ENCODE results near the gene ENOX2. TPM values are rescaled to one million over a fixed set of nuclear protein-coding genes. Genes with fewer than 3 reads are reported as not detected.

Gene ENOX2
- total RNA-seq, 4 donors from 2014 or later = 9.3 to 20.7 (median 15.4) TPM

DNA sequence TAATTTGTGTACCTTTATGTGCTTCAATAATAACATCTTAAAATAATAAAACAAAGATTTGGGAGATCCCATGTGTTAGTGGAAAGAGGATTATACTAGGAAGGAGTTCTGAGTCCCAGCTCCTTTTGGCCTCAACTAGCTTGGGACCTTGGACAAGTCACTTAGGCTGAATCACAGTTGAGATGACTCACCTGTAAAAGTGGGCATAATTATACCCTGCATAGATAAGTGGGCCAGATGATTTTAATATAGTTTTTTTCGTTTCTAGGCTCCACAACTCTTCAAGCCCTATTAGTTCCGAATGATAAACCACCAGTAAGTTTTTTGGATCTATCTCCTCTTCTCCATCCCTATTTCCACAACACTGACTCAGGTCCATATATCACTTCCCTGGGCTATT is 131.8 kb downstream of the ENOX2 start:
- Histone ChIP-seq H3K27me3 (no peaks in the 10 kb centered on the region), H3K4me1 (no peaks in the 10 kb centered on the region), H3K36me3 (no peaks in the 10 kb centered on the region), H3K4me3 (no peak overlapping the region), H3K9me3 (no peaks in the 10 kb centered on the region), H3K27ac (no peak overlapping the region)
- no peak for ATAC-seq
- WGBS, 2 donors (ENCODE audit: low coverage in 1 of 2) = 73 to 75% methylated on average over 2 of the region's 2 CpGs
- TF ChIP-seq POLR2A (IDR thresholded peaks at IDR 0.05) (no peak), POLR2AphosphoS5 (IDR thresholded peaks at IDR 0.05) (no peak)

DNA sequence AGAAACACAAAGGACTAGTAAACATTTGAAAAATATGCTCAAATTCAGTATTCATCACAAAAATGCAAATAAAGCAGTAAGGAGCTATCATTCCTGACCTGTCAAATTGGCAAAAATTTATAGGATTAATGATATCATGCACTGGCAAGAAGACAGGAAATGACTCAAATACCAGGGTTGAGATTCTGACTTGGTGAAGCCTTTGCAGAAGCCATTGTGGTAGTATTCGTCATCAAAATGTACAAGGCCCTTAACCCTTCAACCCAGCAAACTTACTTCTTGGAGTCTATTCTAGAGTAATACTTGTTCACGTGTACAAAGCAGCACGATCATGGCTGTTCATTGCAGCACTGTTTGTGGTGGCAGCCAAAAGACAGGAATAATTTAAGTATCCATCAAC is 132.4 kb downstream of the ENOX2 start:
- TF ChIP-seq EP300 (IDR thresholded peaks at IDR 0.05) (no peak), CTCF (IDR thresholded peaks at IDR 0.05) (no peak), POLR2A (IDR thresholded peaks at IDR 0.05) (no peak), POLR2AphosphoS5 (IDR thresholded peaks at IDR 0.05) (no peak)
- Histone ChIP-seq H3K27me3 (no peaks in the 10 kb centered on the region), H3K27ac (no peak overlapping the region), H3K36me3 (no peaks in the 10 kb centered on the region), H3K4me3 (no peak overlapping the region), H3K9me3 (no peaks in the 10 kb centered on the region), H3K4me1 (no peaks in the 10 kb centered on the region)
- no peak for ATAC-seq
- 50 to 67% methylated on average over 1 to 3 of the region's 3 CpGs for WGBS, 2 donors (ENCODE audit: low coverage in 1 of 2)

DNA sequence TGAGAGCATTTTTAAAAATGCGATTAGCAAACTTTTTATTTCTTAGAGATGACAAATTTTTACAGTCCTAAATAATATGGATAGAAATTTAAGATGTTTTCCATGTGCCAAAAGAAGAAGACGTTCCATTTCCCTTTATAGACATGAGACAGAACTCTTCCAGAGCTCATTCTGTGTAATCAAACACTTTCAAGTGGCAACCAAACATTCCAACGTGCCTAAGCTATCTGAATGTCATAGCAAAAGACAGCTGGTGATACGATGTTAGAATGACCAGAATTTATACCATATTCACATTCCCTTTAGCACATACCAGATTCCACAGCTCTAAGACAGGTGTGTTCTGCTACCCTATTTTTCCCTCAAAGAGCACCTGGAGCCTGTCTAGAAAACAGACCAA is 133.2 kb downstream of the ENOX2 start:
- no peaks in the 10 kb centered on the region for H3K4me1 ChIP-seq
- H3K9me3 ChIP-seq = no peaks in the 10 kb centered on the region
- TF ChIP-seq EP300 (IDR thresholded peaks at IDR 0.05) (no peak), POLR2AphosphoS5 (IDR thresholded peaks at IDR 0.05) (no peak), POLR2A (IDR thresholded peaks at IDR 0.05) (no peak), CTCF (IDR thresholded peaks at IDR 0.05) (no peak)
- no peak overlapping the region for H3K4me3 ChIP-seq
- no peaks in the 10 kb centered on the region for H3K27me3 ChIP-seq
- H3K36me3 ChIP-seq = no peaks in the 10 kb centered on the region
- ATAC-seq = no peak
- H3K27ac ChIP-seq = no peak overlapping the region
- 41 to 65% methylated on average over 3 to 4 of the region's 4 CpGs for WGBS, 2 donors (ENCODE audit: low coverage in 1 of 2)

GRCh38 chrX:130758072-130758471 is 144.9 kb downstream of the ENOX2 start:
- no peak for ATAC-seq
- no peaks in the 10 kb centered on the region for H3K9me3 ChIP-seq
- H3K36me3 ChIP-seq = no peaks in the 10 kb centered on the region
- H3K27me3 ChIP-seq = no peaks in the 10 kb centered on the region
- 100% methylated on average over 1 of the region's 1 CpG for WGBS, 2 donors (ENCODE audit: low coverage in 1 of 2)
- H3K27ac ChIP-seq = no peak overlapping the region
- H3K4me1 ChIP-seq = no peaks in the 10 kb centered on the region
- TF ChIP-seq EP300 (IDR thresholded peaks at IDR 0.05) = no peak
- TF ChIP-seq POLR2AphosphoS5 (IDR thresholded peaks at IDR 0.05) = no peak
- no peak overlapping the region for H3K4me3 ChIP-seq

- Histone ChIP-seq H3K36me3 (no peaks in the 10 kb centered on the region), H3K9me3 (no peaks in the 10 kb centered on the region), H3K4me3 (no peak overlapping the region), H3K27ac (no peak overlapping the region), H3K27me3 (no peaks in the 10 kb centered on the region), H3K4me1 (no peaks in the 10 kb centered on the region)
- no peak for TF ChIP-seq POLR2A (IDR thresholded peaks at IDR 0.05)
- no peak for TF ChIP-seq EP300 (IDR thresholded peaks at IDR 0.05)
- no peak for TF ChIP-seq CTCF (IDR thresholded peaks at IDR 0.05)
- TF ChIP-seq POLR2AphosphoS5 (IDR thresholded peaks at IDR 0.05) = no peak
- WGBS, 2 donors (ENCODE audit: low coverage in 1 of 2) = 56 to 88% methylated on average over 3 to 4 of the region's 4 CpGs
- ATAC-seq = no peak
Observed at GRCh38 chrX:130756233-130756632, 146.8 kb downstream of the ENOX2 start.

DNA sequence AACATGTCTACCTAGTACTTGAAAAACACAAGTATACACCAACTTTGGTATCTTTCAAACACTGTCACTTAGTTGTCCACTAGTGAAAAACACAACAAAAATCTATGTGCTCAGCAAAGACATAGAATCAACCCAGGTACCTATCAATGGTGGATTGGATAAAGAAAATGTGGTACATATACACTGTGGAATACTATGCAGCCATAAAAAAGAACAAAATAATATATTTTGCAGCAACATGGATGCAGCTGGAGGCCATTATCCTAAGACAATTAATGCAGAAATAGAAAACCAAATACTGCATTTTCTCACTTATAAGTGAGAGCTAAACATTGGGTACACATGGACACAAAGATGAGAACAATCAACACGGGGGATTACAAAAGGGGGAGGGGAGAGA is 148.7 kb downstream of the ENOX2 start:
- no peaks in the 10 kb centered on the region for H3K4me1 ChIP-seq
- no peak for ATAC-seq
- no peaks in the 10 kb centered on the region for H3K9me3 ChIP-seq
- H3K27ac ChIP-seq = no peak overlapping the region
- TF ChIP-seq POLR2AphosphoS5 (IDR thresholded peaks at IDR 0.05) (no peak), POLR2A (IDR thresholded peaks at IDR 0.05) (no peak), EP300 (IDR thresholded peaks at IDR 0.05) (no peak), CTCF (IDR thresholded peaks at IDR 0.05) (no peak)
- H3K4me3 ChIP-seq = no peak overlapping the region
- H3K36me3 ChIP-seq = no peaks in the 10 kb centered on the region
- WGBS, 2 donors (ENCODE audit: low coverage in 1 of 2) = 67 to 70% methylated on average over 1 of the region's 1 CpG
- H3K27me3 ChIP-seq = no peaks in the 10 kb centered on the region

All from gastroesophageal sphincter (tissue), 4 donors.